Activated CD4-positive, alpha-beta T cell treated with anti-CD3 and anti-CD28 coated beads, Interleukin-2, Interleukin-6, amounts not matched to agents 100 ng/mL and 50 ng/mL, durations not matched to agents 16 hours and 8 hours (primary cell): ENCODE data around the gene TRIP6.
"Not testable (repeated sequence)": the region's sequence is repeated elsewhere in the genome, so short reads cannot be mapped to it uniquely, and the experiment has no call there.

Experiments used
- DNase-seq: peaks from one replicate; pipeline ENCODE4 v3.0.0-alpha.2; 2020

Gene TRIP6

DNA sequence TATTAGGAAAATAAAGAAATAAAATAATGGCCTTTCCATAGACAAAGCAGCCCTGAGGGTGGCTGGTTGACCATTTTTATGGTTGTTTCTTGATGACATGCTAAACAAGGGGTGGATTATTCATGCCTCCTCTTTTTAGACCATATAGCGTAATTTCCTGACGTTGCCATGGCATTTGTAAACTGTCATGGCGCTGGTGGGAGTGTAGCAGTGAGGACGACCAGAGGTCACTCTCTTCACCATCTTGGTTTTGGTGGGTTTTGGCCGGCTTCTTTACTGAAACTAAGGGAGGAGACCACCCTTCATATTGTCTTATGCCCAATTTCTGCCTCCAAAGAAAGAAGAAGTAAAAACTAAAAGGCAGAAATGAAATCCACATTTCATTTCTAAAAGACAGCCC, 52.1 kb downstream of the TRIP6 start:
- not testable (repeated sequence) for DNase-seq

DNA sequence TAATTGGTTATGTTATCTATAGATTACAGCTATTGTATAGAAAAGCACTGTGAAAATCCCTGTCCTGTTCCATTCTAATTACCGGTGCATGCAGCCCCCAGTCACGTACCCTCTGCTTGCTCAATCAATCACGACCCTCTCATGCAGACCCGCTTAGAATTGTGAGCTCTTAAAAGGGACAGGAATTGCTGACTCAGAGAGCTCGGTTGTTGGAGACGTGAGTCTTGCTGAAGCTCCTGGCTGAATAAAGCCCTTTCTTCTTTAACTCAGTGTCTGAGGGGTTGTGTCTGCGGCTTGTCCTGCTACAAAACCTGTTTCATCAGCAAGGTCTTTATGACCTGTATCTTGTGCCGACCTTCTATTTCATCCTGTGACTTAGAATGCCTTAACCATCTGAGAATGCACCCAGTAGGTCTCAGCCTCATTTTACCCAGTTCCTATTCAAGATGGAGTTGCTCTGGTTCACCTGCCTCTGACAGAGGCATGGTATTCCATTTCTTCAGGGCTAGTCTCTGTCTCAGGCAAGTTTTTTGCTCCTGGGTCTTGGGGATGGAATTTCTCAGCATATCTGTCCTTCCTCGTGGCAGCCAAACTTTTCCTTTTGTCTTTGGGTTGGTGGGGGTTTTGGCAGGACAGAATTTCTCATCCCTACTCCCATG, 52.7 kb downstream of the TRIP6 start:
- DNase-seq: not testable (repeated sequence)

GRCh38 chr7:100921039-100921438, 53.9 kb downstream of the TRIP6 start:
- DNase-seq: no peak
